ENCODE measurements around the gene DIDO1.

The DIDO1 gene

DNA sequence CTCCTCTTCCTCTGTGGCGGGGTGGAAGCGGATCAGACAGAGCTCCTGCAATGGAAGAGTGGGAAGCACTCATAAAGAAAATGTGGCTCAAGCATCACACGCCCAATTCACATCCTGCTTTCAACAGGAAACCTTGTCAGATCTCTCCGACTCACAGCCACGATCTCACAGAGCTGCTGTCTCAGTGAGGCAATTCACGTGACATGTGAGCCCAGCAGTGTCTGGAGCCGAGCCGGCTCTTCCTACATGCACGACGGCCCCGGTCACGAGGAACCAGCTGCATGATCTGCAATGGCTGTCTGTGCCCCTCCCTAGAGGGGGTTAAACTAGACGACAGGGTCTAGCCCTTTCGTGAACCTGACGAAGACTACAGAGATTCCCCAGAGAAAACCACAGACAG lies 35.2 kb downstream of the DIDO1 start:
- H3K27me3 ChIP-seq (ENCODE audit: low read depth, low read length): no peaks in the 10 kb centered on the region
- H3K4me2 ChIP-seq (ENCODE audit: low read length): no peak overlapping the region
- peaks cover 92% of the 10 kb centered on the region for H3K36me3 ChIP-seq (replicated peaks; ENCODE audit: low read depth, low read length)
- H3K4me3 ChIP-seq (ENCODE audit: low read length): no peak overlapping the region
- TF ChIP-seq EZH2phosphoT487 (IDR thresholded peaks at IDR 0.05; ENCODE audit: low read depth) (no peak), CTCF (IDR thresholded peaks at IDR 0.05; ENCODE audit: low read depth, low read length) (no peak)
- H4K20me1 ChIP-seq (ENCODE audit: insufficient read depth, low read length): no peaks in the 10 kb centered on the region
- no peak overlapping the region for H2AFZ ChIP-seq (ENCODE audit: low read depth, low read length)
- no peak overlapping the region for H3K9ac ChIP-seq (ENCODE audit: low read length)
- peaks cover 20% of the 10 kb centered on the region for H3K4me1 ChIP-seq (ENCODE audit: low read length)
- no peaks in the 10 kb centered on the region for H3K79me2 ChIP-seq (ENCODE audit: low read length)
- no peaks in the 10 kb centered on the region for H3K9me3 ChIP-seq (ENCODE audit: insufficient read depth, low read length)
- peak overlapping the region; percentile 19; the same call in 1 of the 2 replicates for H3K27ac ChIP-seq (ENCODE audit: low read length)

DNA sequence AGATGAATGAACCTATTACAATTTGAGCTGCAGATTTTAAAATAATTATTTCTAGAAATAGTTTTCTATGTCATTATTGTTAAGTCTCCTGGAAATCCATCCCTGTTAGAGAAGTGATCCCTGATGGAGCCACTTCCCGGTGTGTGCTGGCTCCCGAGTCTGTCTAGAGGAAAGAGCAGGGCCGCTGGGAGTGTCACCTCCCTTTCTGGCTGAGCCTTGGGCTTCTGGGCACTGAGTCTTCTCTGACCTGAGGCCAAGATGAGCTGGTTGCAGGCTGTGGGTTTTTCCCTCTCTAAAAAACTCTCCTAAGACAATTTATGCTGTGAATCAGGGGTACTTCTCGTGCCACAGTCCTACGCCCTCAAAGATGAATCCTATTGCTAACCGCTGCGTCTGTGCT lies 35.9 kb downstream of the DIDO1 start:
- Histone ChIP-seq H3K4me3 (ENCODE audit: low read length) (no peak overlapping the region), H3K4me2 (ENCODE audit: low read length) (no peak overlapping the region), H3K9ac (ENCODE audit: low read length) (no peak overlapping the region), H3K27ac (ENCODE audit: low read length) (no peak overlapping the region), H3K36me3 (replicated peaks; ENCODE audit: low read depth, low read length) (peaks cover 92% of the 10 kb centered on the region), H4K20me1 (ENCODE audit: insufficient read depth, low read length) (no peaks in the 10 kb centered on the region), H3K79me2 (ENCODE audit: low read length) (no peaks in the 10 kb centered on the region), H3K9me3 (ENCODE audit: insufficient read depth, low read length) (no peaks in the 10 kb centered on the region), H2AFZ (ENCODE audit: low read depth, low read length) (no peak overlapping the region), H3K27me3 (ENCODE audit: low read depth, low read length) (no peaks in the 10 kb centered on the region), H3K4me1 (ENCODE audit: low read length) (peaks cover 26% of the 10 kb centered on the region)
- TF ChIP-seq CTCF (IDR thresholded peaks at IDR 0.05; ENCODE audit: low read depth, low read length): no peak
- no peak for TF ChIP-seq EZH2phosphoT487 (IDR thresholded peaks at IDR 0.05; ENCODE audit: low read depth)

DNA sequence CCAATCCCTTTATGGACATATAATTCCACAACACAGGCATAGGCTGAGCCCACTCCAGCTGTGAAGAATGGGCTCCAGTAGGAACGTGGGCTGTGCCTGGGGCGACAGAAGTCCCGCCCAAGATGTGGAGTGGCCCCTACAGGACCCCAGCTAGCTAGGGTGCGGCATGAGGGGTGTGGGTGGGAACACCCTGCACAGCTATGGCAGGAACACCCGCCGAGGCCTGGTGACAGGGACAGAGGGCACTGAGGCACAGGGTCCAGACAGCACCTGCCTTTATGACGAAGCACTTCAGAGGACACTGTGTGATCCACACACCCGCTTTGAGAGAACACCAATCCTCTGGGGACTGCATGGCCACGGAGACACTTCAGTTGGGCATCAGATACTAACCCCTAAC lies 36.4 kb downstream of the DIDO1 start:
- H4K20me1 ChIP-seq (ENCODE audit: insufficient read depth, low read length): no peaks in the 10 kb centered on the region
- H3K36me3 ChIP-seq (replicated peaks; ENCODE audit: low read depth, low read length): peaks cover 92% of the 10 kb centered on the region
- H3K4me3 ChIP-seq (ENCODE audit: low read length): no peak overlapping the region
- H3K4me1 ChIP-seq (ENCODE audit: low read length): peaks cover 32% of the 10 kb centered on the region
- no peak overlapping the region for H2AFZ ChIP-seq (ENCODE audit: low read depth, low read length)
- H3K27me3 ChIP-seq (ENCODE audit: low read depth, low read length): no peaks in the 10 kb centered on the region
- no peaks in the 10 kb centered on the region for H3K79me2 ChIP-seq (ENCODE audit: low read length)
- no peak overlapping the region for H3K4me2 ChIP-seq (ENCODE audit: low read length)
- no peaks in the 10 kb centered on the region for H3K9me3 ChIP-seq (ENCODE audit: insufficient read depth, low read length)
- TF ChIP-seq EZH2phosphoT487 (IDR thresholded peaks at IDR 0.05; ENCODE audit: low read depth) (no peak), CTCF (IDR thresholded peaks at IDR 0.05; ENCODE audit: low read depth, low read length) (no peak)
- no peak overlapping the region for H3K27ac ChIP-seq (ENCODE audit: low read length)
- H3K9ac ChIP-seq (ENCODE audit: low read length): no peak overlapping the region

DNA sequence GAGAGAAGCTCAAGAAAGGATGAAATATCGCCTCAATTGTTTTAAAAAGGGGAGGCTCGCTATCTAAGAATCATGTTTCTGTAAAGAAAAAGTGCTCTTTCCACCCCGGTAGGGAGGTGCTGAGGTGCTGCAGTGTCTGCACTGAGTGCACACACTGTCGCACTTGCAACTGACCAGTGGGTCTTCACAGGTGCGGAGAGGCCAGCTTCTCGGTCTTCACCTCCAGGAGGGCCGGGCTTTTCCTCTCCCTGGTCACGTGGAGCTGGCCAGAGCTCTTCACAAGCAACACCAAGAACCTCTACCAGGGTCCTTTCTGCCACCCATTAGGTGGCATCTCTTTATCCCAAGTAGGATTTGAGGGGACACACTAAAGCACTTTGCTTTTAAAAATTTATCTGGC lies 36.9 kb downstream of the DIDO1 start:
- Histone ChIP-seq H3K9ac (ENCODE audit: low read length) (no peak overlapping the region), H3K79me2 (ENCODE audit: low read length) (0 out of 2 replicates have a peak, but pooled peaks cover 3% of the 10 kb centered on the region), H3K9me3 (ENCODE audit: insufficient read depth, low read length) (no peaks in the 10 kb centered on the region), H3K4me3 (ENCODE audit: low read length) (no peak overlapping the region), H3K27me3 (ENCODE audit: low read depth, low read length) (no peaks in the 10 kb centered on the region), H3K4me2 (ENCODE audit: low read length) (no peak overlapping the region), H2AFZ (ENCODE audit: low read depth, low read length) (no peak overlapping the region), H3K4me1 (ENCODE audit: low read length) (peaks cover 36% of the 10 kb centered on the region), H3K36me3 (replicated peaks; ENCODE audit: low read depth, low read length) (peaks cover 93% of the 10 kb centered on the region), H3K27ac (ENCODE audit: low read length) (no peak overlapping the region), H4K20me1 (ENCODE audit: insufficient read depth, low read length) (no peaks in the 10 kb centered on the region)
- no peak for TF ChIP-seq EZH2phosphoT487 (IDR thresholded peaks at IDR 0.05; ENCODE audit: low read depth)
- no peak for TF ChIP-seq CTCF (IDR thresholded peaks at IDR 0.05; ENCODE audit: low read depth, low read length)
